Progenitor cell of endocrine pancreas (in vitro differentiated cells): ENCODE measurements around the gene RAPGEF2. TPM values are rescaled to one million over a fixed set of nuclear protein-coding genes. Genes with fewer than 3 reads are reported as not detected.

Source experiments
- DNase-seq: peaks from one replicate; pipeline ENCODE4 v3.0.0; 2021; ENCODE audit warnings: low spot score; ENCODE audit not compliant: unreplicated experiment
- H3K27ac Mint-ChIP-seq: 2 replicates; pipeline ENCODE4 v1.8.0; 2021; ENCODE audit warnings: mild to moderate bottlenecking, moderate library complexity, mixed read lengths
- H3K27me3 Mint-ChIP-seq: 2 replicates; pipeline ENCODE4 v1.8.0; 2021; ENCODE audit warnings: mixed read lengths
- H3K36me3 Mint-ChIP-seq: 2 replicates; pipeline ENCODE4 v1.8.0; 2022; ENCODE audit warnings: mixed read lengths; ENCODE audit not compliant: insufficient read depth
- H3K4me1 Mint-ChIP-seq: 2 replicates; pipeline ENCODE4 v1.8.0; 2021; ENCODE audit warnings: low read depth, mixed read lengths
- H3K4me3 Mint-ChIP-seq: 2 replicates; pipeline ENCODE4 v1.8.0; 2021; ENCODE audit warnings: low read depth, mild to moderate bottlenecking, moderate library complexity, mixed read lengths
- H3K9me3 Mint-ChIP-seq: 2 replicates; pipeline ENCODE4 v1.8.0; 2021; ENCODE audit warnings: low read depth, mixed read lengths
- CTCF ChIP-seq: fragments of 200-600 bp; sonication (generic); IDR thresholded peaks from one replicate; pipeline ENCODE4 v1.5.0; 2021; ENCODE audit warnings: antibody characterized with exemption, mild to moderate bottlenecking; ENCODE audit not compliant: unreplicated experiment
- total RNA-seq: library from RNA; stranded (reverse); gene quantifications from 2 replicates; pipeline ENCODE4 v1.2.1, GENCODE V29; 2021

Gene RAPGEF2
- total RNA-seq, 1 donor from 2014 or later: 68.9 TPM

DNA sequence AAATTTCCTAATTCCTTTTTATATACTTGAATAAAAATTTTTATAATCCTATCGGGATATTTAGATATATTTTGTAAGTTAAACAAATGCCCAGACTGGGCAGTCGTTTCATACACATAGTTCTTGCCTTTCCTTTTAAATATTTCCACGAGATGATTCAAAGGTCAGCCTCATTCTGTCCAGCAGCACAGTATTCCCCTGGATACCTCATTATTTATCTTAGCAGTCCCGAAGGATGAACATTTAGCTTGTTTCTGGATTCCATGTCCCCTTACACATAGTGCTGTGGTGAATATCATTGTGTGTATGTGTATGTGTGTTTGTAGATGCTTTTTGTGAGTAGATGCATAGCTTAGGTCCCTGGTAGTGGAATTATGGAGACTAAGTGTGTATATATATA is 38.3 kb downstream of the RAPGEF2 start:
- H3K36me3 Mint-ChIP-seq: no peaks in the 10 kb centered on the region
- no peak for DNase-seq
- TF ChIP-seq CTCF: no peak
- no peak overlapping the region for H3K27ac Mint-ChIP-seq
- no peaks in the 10 kb centered on the region for H3K27me3 Mint-ChIP-seq
- no peak overlapping the region for H3K4me3 Mint-ChIP-seq
- peaks cover 22% of the 10 kb centered on the region for H3K4me1 Mint-ChIP-seq
- H3K9me3 Mint-ChIP-seq: no peaks in the 10 kb centered on the region

- TF ChIP-seq CTCF: no peak
Measured at GRCh38 chr4:159142241-159142640, 39.4 kb downstream of the RAPGEF2 start.

DNA sequence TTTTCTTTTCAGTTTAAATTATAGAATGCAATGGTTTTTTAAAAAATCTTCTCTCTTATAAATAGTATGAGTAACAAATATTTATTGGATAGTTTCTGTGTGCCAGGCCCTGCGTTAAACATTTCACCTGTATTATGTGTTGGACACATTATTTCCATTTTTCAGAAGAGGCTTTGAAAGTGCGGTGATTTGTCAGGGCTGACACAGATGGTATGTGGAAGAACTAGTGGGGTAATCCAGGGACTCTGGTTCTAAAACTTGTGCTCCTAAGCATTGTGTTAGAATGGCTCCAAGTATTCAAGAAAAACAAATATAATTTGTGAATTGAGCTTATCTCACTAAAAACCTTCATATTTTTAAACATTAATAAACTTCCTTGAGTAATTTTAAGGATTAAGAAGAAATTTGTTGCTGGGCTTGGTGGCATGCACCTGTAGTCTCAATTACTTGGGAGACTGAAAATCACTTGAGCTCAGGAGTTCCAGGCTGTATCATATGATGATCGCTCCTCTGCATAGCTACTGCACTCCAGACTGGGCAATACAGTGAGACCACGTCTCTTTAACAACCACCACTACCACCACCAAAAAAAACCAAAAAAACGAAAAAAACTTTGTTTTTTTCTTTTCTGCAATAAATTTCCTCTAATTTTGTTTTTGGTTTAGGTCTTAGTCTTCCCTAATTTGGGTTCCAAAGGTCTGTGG is 40.0 kb downstream of the RAPGEF2 start:
- no peak for DNase-seq
- Mint-ChIP-seq H3K4me1 (peaks cover 17% of the 10 kb centered on the region), H3K36me3 (no peaks in the 10 kb centered on the region), H3K27me3 (no peaks in the 10 kb centered on the region), H3K27ac (no peak overlapping the region), H3K4me3 (no peak overlapping the region), H3K9me3 (no peaks in the 10 kb centered on the region)
- TF ChIP-seq CTCF: no peak

More at GRCh38 chr4:159142241-159142640, 39.4 kb downstream of the RAPGEF2 start:
- H3K4me1 Mint-ChIP-seq: peaks cover 19% of the 10 kb centered on the region
- H3K27ac Mint-ChIP-seq: no peak overlapping the region
- DNase-seq: no peak
- no peak overlapping the region for H3K4me3 Mint-ChIP-seq
- H3K27me3 Mint-ChIP-seq: no peaks in the 10 kb centered on the region
- H3K9me3 Mint-ChIP-seq: no peaks in the 10 kb centered on the region
- H3K36me3 Mint-ChIP-seq: no peaks in the 10 kb centered on the region

DNA sequence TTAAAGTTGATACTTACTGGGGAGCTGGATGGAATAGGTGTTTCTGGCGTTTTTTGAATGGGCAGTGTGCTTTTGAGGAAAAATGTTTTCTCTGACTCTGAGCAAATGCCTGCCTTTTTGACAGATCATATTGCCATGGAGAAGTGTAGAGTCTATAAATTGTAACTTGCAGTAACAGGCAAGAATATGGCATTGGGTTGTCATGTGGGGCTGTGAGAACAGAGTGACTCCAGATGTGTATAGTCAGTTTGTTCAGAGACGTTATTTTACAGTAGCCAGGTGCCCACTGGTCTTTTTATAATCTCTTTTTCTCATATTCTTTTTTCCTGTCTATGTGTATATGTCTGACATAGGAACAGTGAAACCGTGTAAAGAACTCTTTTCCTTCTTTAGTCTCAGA is 40.8 kb downstream of the RAPGEF2 start:
- no peaks in the 10 kb centered on the region for H3K36me3 Mint-ChIP-seq
- no peak overlapping the region for H3K27ac Mint-ChIP-seq
- H3K4me3 Mint-ChIP-seq: no peak overlapping the region
- TF ChIP-seq CTCF: no peak
- H3K9me3 Mint-ChIP-seq: no peaks in the 10 kb centered on the region
- no peak for DNase-seq
- H3K27me3 Mint-ChIP-seq: no peaks in the 10 kb centered on the region
- peaks cover 17% of the 10 kb centered on the region for H3K4me1 Mint-ChIP-seq

DNA sequence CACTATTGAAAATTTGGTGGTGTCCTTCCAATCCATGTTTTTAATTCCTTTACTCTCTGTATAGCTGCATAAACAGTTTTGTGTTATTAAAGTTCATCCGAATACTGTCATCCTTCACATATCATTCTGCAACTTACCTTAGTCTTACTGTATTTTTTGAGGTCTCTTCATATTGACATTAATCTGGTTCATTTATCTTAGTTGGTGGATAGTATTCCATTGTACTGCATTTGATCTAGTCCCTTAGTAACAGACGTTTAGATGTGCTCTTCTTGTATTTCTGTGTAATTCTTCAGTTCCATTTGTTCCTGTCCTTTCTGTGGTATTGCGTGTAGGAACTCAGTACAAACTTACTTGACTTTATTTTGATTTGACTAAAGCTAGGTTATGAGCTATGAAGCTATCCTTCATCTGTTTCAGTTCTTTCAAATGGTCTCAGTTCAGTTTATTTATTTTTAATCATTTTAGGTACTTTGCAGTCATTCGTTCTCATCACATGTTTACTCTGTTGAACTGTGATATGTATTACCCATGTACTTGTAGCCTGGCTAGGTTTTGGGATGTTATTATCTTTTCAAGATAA is 41.3 kb downstream of the RAPGEF2 start:
- TF ChIP-seq CTCF: no peak
- H3K27ac Mint-ChIP-seq: no peak overlapping the region
- no peak overlapping the region for H3K4me3 Mint-ChIP-seq
- H3K9me3 Mint-ChIP-seq: no peaks in the 10 kb centered on the region
- H3K4me1 Mint-ChIP-seq: peaks cover 17% of the 10 kb centered on the region
- DNase-seq: no peak
- no peaks in the 10 kb centered on the region for H3K27me3 Mint-ChIP-seq
- no peaks in the 10 kb centered on the region for H3K36me3 Mint-ChIP-seq
